ENCODE results near the gene STAC3. TPM values are rescaled to one million over a fixed set of nuclear protein-coding genes. Genes with fewer than 3 reads are reported as not detected.

The STAC3 gene
- total and polyA plus RNA-seq, 2 of the 8 experiments (the other 6 are each of a cell fraction or from before 2014, with no cell fraction given), result 0.70 to 1.3 TPM

DNA sequence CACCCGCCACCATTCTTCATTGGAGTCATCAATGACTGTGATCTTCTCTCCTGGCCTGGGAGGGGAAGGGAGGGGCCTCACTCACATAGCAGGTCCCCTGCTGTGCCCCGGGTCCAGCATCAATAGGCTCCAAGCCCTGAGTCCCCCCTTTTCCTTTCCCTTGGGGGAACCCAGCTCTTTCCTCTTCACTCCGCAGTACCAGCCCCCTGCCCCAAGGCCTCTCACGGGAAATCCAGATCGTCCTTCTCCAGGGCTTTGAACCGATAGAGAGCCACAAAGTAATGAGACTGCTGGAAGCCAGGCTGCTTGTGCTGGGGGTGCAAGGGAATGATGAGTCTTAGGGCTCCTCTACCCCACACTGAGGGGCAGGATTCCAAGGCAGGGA is 6.7 kb downstream of the STAC3 start:
- no peak overlapping the region for H4K8ac ChIP-seq (ENCODE audit: extremely low read depth, insufficient read depth, low read length)
- H2BK5ac ChIP-seq (ENCODE audit: low read depth, low read length), result no peak overlapping the region
- no peak overlapping the region for H4K91ac ChIP-seq (replicated peaks; ENCODE audit: insufficient read length, low read length)
- WGBS, 2 experiments (ENCODE audit: extremely low coverage in 1 of 2, insufficient coverage in 1 of 2, insufficient read length in 1 of 2, insufficient replicate concordance in 2 of 2, low coverage in 1 of 2, low lambda C conversion rate in 2 of 2, missing lambda C conversion rate in 1 of 2), result 77% methylated on average over 6 of the region's 6 CpGs; no CpG with 5 or more reads in 1 of the 2 experiments
- peak overlapping the region; percentile 7; the same call in 1 of the 2 replicates for H2BK12ac ChIP-seq (ENCODE audit: low read depth, low read length)
- POLR2A ChIA-PET (ENCODE audit: partially characterized antibody), result interaction anchor here (0.9 to 23.7 kb wide), 6 partner anchors 15 to 210 kb away, joined by 3 to 852 read pairs (median 4); partner anchors contain the start of genes LRP1, NXPH4 and SHMT2
- no peak overlapping the region for H3K27ac ChIP-seq (ENCODE audit: low read depth, low read length)
- H3K4me2 ChIP-seq (ENCODE audit: insufficient read depth in 1 of 2, low read depth in 2 of 2, low read length in 2 of 2), result peak overlapping the region in 1 of 2 experiments; percentile 89; a peak in 1 of 4 replicates
- no peak overlapping the region for H3K4ac ChIP-seq (replicated peaks; ENCODE audit: insufficient read length, low read depth, low read length)
- H3K56ac ChIP-seq (replicated peaks; ENCODE audit: insufficient read length, low read depth, low read length), result no peak overlapping the region
- no peak overlapping the region for H2BK20ac ChIP-seq (ENCODE audit: low read length)
- peaks cover 5 to 39% (median 27%) of the 10 kb centered on the region in 4 experiments for H3K4me1 ChIP-seq (replicated peaks in 1 of 4; ENCODE audit: control insufficient read depth in 3 of 4, insufficient read depth in 4 of 4, low read length in 3 of 4)
- H3K18ac ChIP-seq (ENCODE audit: extremely low read depth, low read length), result no peak overlapping the region
- peaks cover 15% of the 10 kb centered on the region; the same call in 1 of the 2 replicates for H3K23me2 ChIP-seq (ENCODE audit: low read depth, low read length)
- H3K27me3 ChIP-seq (replicated peaks in 1 of 4; ENCODE audit: control insufficient read depth in 3 of 4, extremely low read depth in 1 of 4, insufficient read depth in 3 of 4, low read length in 3 of 4), result peaks cover 30 to 45% (median 43%) of the 10 kb centered on the region in 4 experiments
- DNase-seq (ENCODE audit: low read depth in 1 of 2, low spot score in 2 of 2) (no peak), FAIRE-seq (no peak)
- H3K79me2 ChIP-seq (ENCODE audit: control insufficient read depth in 1 of 2, insufficient read depth in 2 of 2, low read length in 2 of 2), result no peaks in the 10 kb centered on the region
- H3K4me3 ChIP-seq (ENCODE audit: extremely low read depth in 1 of 4, insufficient read depth in 2 of 4, low read depth in 3 of 4, low read length in 4 of 4), result peak overlapping the region in 1 of 4 experiments; percentile 67; a peak in 1 of 8 replicates
- CTCF ChIA-PET (ENCODE audit: partially characterized antibody), result interaction anchor here (0.6 to 27.9 kb wide), 16 partner anchors 7 to 1004 kb away, joined by 3 to 726 read pairs (median 4); partner anchors contain the start of genes ARHGAP9, GLI1, INHBE and NEMP1
- no peak overlapping the region for H3K14ac ChIP-seq (ENCODE audit: insufficient read length)
- no peaks in the 10 kb centered on the region for H3K36me3 ChIP-seq (ENCODE audit: control insufficient read depth in 2 of 4, insufficient read depth in 4 of 4, low read length in 3 of 4)
- no peaks in the 10 kb centered on the region; a peak in 1 of 4 replicates for H3K9me3 ChIP-seq (ENCODE audit: insufficient read depth in 2 of 2, low read depth in 1 of 2, low read length in 1 of 2)
- no peak overlapping the region for H3K9ac ChIP-seq (replicated peaks in 1 of 4; ENCODE audit: extremely low read depth in 1 of 4, low read depth in 3 of 4, low read length in 3 of 4)
- no peak overlapping the region for H3K23ac ChIP-seq (ENCODE audit: insufficient read length)
- H2AK5ac ChIP-seq (ENCODE audit: low read depth, low read length), result peak overlapping the region; percentile 70
- no peak overlapping the region for H2AFZ ChIP-seq (ENCODE audit: low read length)
- 0 out of 2 replicates have a peak overlapping the region, but pooled peaks have one; percentile 13 for H2BK15ac ChIP-seq (ENCODE audit: low read length)
- H3K79me1 ChIP-seq (ENCODE audit: low read depth, low read length), result no peaks in the 10 kb centered on the region
- peaks cover 2 to 8% of the 10 kb centered on the region in 2 experiments for H4K20me1 ChIP-seq (replicated peaks in 1 of 2; ENCODE audit: control insufficient read depth in 1 of 2, insufficient read depth in 2 of 2, low read length in 2 of 2)
- no peak overlapping the region for H4K5ac ChIP-seq (ENCODE audit: insufficient read length, low read depth, low read length)
- H2BK120ac ChIP-seq (replicated peaks; ENCODE audit: low read depth, low read length), result no peak overlapping the region
- no peak for TF ChIP-seq SP2 (IDR thresholded peaks at IDR 0.05; ENCODE audit: low read length)
- TF ChIP-seq SP1 (IDR thresholded peaks at IDR 0.05; ENCODE audit: low read depth, low read length), result no peak
- no peak for TF ChIP-seq FOSL1 (IDR thresholded peaks at IDR 0.05; ENCODE audit: insufficient read depth, low read depth, low read length)
- no peak for TF ChIP-seq ASH2L (IDR thresholded peaks at IDR 0.05; ENCODE audit: low read length)
- TF ChIP-seq SUZ12 (IDR thresholded peaks at IDR 0.05; ENCODE audit: low read length), result no peak
- TF ChIP-seq, protein P1, sequence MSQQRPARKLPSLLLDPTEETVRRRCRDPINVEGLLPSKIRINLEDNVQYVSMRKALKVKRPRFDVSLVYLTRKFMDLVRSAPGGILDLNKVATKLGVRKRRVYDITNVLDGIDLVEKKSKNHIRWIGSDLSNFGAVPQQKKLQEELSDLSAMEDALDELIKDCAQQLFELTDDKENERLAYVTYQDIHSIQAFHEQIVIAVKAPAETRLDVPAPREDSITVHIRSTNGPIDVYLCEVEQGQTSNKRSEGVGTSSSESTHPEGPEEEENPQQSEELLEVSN (IDR thresholded peaks at IDR 0.05), result no peak
- no peak for TF ChIP-seq SP4 (IDR thresholded peaks at IDR 0.05; ENCODE audit: low read length)
- TF ChIP-seq GABPA (IDR thresholded peaks at IDR 0.05; ENCODE audit: borderline replicate concordance, insufficient read depth, low read length), result no peak
- TF ChIP-seq EP300 (IDR thresholded peaks at IDR 0.05; ENCODE audit: borderline replicate concordance in 1 of 2, low read depth in 2 of 2, low read length in 2 of 2), result no peak
- TF ChIP-seq SRF (IDR thresholded peaks at IDR 0.05; ENCODE audit: low read depth, low read length), result no peak
- no peak for TF ChIP-seq SIRT6 (IDR thresholded peaks at IDR 0.05; ENCODE audit: low read length)
- no peak for TF ChIP-seq TCF12 (IDR thresholded peaks at IDR 0.05; ENCODE audit: low read depth, low read length)
